Activated CD8-positive, alpha-beta T cell treated with anti-CD3 and anti-CD28 coated beads for 36 hours (primary cell): ENCODE data around the gene ARMH3. TPM values are rescaled to one million over a fixed set of nuclear protein-coding genes. Genes with fewer than 3 reads are reported as not detected.

Experiments
- ATAC-seq: fragments of 200-7000 bp; cut with Tn5 transposase; one replicate; pipeline ENCODE4 v1.10.0; 2021; ENCODE audit warnings: mild to moderate bottlenecking, moderate library complexity
- CTCF ChIA-PET: fragments of 350-600 bp; sonication (Branson Sonifier 250); formaldehyde crosslinking; loops from one replicate; lab custom pipeline; 2021; ENCODE audit warnings: antibody characterized with exemption; lab: Charles Lee
- POLR2A ChIA-PET: fragments of 350-600 bp; sonication (Branson Sonifier 250); formaldehyde crosslinking; loops from one replicate; lab custom pipeline; 2021; ENCODE audit warnings: antibody characterized with exemption; lab: Charles Lee
- DNase-seq: peaks from one replicate; pipeline ENCODE4 v3.0.0-alpha.2; 2020
- H3K27ac Mint-ChIP-seq: one replicate; pipeline ENCODE4 v1.8.0; 2021; ENCODE audit warnings: mild to moderate bottlenecking, mixed read lengths
- H3K27me3 Mint-ChIP-seq: one replicate; pipeline ENCODE4 v1.8.0; 2021; ENCODE audit warnings: mixed read lengths
- H3K36me3 Mint-ChIP-seq: one replicate; pipeline ENCODE4 v1.8.0; 2021; ENCODE audit warnings: low read depth, mixed read lengths
- H3K4me1 Mint-ChIP-seq: one replicate; pipeline ENCODE4 v1.8.0; 2021; ENCODE audit warnings: low read depth, mixed read lengths
- H3K4me3 Mint-ChIP-seq: one replicate; pipeline ENCODE4 v1.8.0; 2021; ENCODE audit warnings: mild to moderate bottlenecking, moderate library complexity, mixed read lengths
- H3K9me3 Mint-ChIP-seq: one replicate; pipeline ENCODE4 v1.8.0; 2021; ENCODE audit warnings: mixed read lengths
- CTCF ChIP-seq: fragments of 200-600 bp; IDR thresholded peaks from one replicate; pipeline ENCODE4 v1.8.0; 2022; ENCODE audit warnings: antibody characterized with exemption, mild to moderate bottlenecking
- intact Hi-C: fragments of 100-400 bp; cut with micrococcal nuclease; formaldehyde crosslinking; loops from one replicate; pipeline ENCODE4 v1.10.0; 2022
- total RNA-seq, 2 experiments: library from RNA; stranded (reverse); gene quantifications; one replicate each; pipeline ENCODE4 v1.2.3, GENCODE V29; 2021

The ARMH3 gene
- total RNA-seq, 2 experiments from 2014 or later: 16.2 to 18.4 TPM

- intact Hi-C loops: no loop called here
- DNase-seq (no peak), ATAC-seq (no peak)
- POLR2A ChIA-PET: no interaction called here
- H3K27ac Mint-ChIP-seq: no peak overlapping the region
- H3K9me3 Mint-ChIP-seq: no peaks in the 10 kb centered on the region
- H3K36me3 Mint-ChIP-seq: peaks cover 2% of the 10 kb centered on the region
- no peaks in the 10 kb centered on the region for H3K27me3 Mint-ChIP-seq
- TF ChIP-seq CTCF: no peak
- H3K4me1 Mint-ChIP-seq: no peaks in the 10 kb centered on the region
- no peak overlapping the region for H3K4me3 Mint-ChIP-seq
- CTCF ChIA-PET: interaction anchor here (1.2 to 5.2 kb wide), 4 partner anchors 10 to 159 kb away, joined by 3 to 31 read pairs (median 6); no protein-coding TSS in a partner anchor
These were observed 205.2 kb downstream of the ARMH3 start for GRCh38 chr10:101850749-101851148.

- H3K9me3 Mint-ChIP-seq: no peaks in the 10 kb centered on the region
- peaks cover 2% of the 10 kb centered on the region for H3K27me3 Mint-ChIP-seq
- ATAC-seq (no peak), DNase-seq (no peak)
- peaks cover 2% of the 10 kb centered on the region for H3K36me3 Mint-ChIP-seq
- CTCF ChIA-PET: interaction anchor here (0.8 to 10.8 kb wide), 5 partner anchors 8 to 222 kb away, joined by 3 to 151 read pairs (median 4); partner anchors contain the start of gene HPS6
- H3K4me1 Mint-ChIP-seq: peaks cover 6% of the 10 kb centered on the region
- TF ChIP-seq CTCF: no peak
- POLR2A ChIA-PET: no interaction called here
- intact Hi-C loops: no loop called here
- H3K27ac Mint-ChIP-seq: no peak overlapping the region
- no peak overlapping the region for H3K4me3 Mint-ChIP-seq
These were observed 207.1 kb downstream of the ARMH3 start for GRCh38 chr10:101848894-101849351.

GRCh38 chr10:101848408-101848807 is 207.6 kb downstream of the ARMH3 start:
- peaks cover 2% of the 10 kb centered on the region for H3K27me3 Mint-ChIP-seq
- ATAC-seq (no peak), DNase-seq (no peak)
- TF ChIP-seq CTCF: no peak
- intact Hi-C loops: no loop called here
- H3K4me3 Mint-ChIP-seq: no peak overlapping the region
- H3K27ac Mint-ChIP-seq: no peak overlapping the region
- H3K9me3 Mint-ChIP-seq: no peaks in the 10 kb centered on the region
- POLR2A ChIA-PET: interaction anchor here (1.0 kb wide), 1 partner anchor 78 kb away, joined by 3 read pairs; no protein-coding TSS in a partner anchor
- peaks cover 2% of the 10 kb centered on the region for H3K36me3 Mint-ChIP-seq
- CTCF ChIA-PET: interaction anchor here (1.0 to 10.8 kb wide), 4 partner anchors 8 to 222 kb away, joined by 3 to 151 read pairs (median 18); partner anchors contain the start of gene HPS6
- peaks cover 6% of the 10 kb centered on the region for H3K4me1 Mint-ChIP-seq

- H3K9me3 Mint-ChIP-seq: no peaks in the 10 kb centered on the region
- no peak for ATAC-seq
- H3K27me3 Mint-ChIP-seq: peaks cover 12% of the 10 kb centered on the region
- peaks cover 27% of the 10 kb centered on the region for H3K4me1 Mint-ChIP-seq
- CTCF ChIA-PET: interaction anchor here (0.5 to 10.8 kb wide), 5 partner anchors 10 to 225 kb away, joined by 3 to 151 read pairs (median 7); partner anchors contain the start of gene HPS6
- peaks cover 2% of the 10 kb centered on the region for H3K36me3 Mint-ChIP-seq
- no peak overlapping the region for H3K27ac Mint-ChIP-seq
- H3K4me3 Mint-ChIP-seq: no peak overlapping the region
- TF ChIP-seq CTCF: no peak
- POLR2A ChIA-PET: no interaction called here
- DNase-seq: no peak
- intact Hi-C loops: no loop called here
These were observed 210.1 kb downstream of the ARMH3 start for GRCh38 chr10:101845893-101846292.
